Jurkat, Clone E6-1 (cell line): Measurements from ENCODE around the gene PNMT.
A peak's percentile ranks its signal among the peaks of the same experiment; 100 is the strongest.

ENCODE experiments used
- DNase-seq: peaks from one replicate; pipeline ENCODE4 v3.0.0-alpha.2; 2011; ENCODE audit warnings: low read depth, low spot score
- H3K4me3 ChIP-seq: 2 replicates; pipeline ENCODE4 v1.5.1; 2011; ENCODE audit warnings: mild to moderate bottlenecking, low read length, control low read depth, moderate library complexity

Gene PNMT

DNA sequence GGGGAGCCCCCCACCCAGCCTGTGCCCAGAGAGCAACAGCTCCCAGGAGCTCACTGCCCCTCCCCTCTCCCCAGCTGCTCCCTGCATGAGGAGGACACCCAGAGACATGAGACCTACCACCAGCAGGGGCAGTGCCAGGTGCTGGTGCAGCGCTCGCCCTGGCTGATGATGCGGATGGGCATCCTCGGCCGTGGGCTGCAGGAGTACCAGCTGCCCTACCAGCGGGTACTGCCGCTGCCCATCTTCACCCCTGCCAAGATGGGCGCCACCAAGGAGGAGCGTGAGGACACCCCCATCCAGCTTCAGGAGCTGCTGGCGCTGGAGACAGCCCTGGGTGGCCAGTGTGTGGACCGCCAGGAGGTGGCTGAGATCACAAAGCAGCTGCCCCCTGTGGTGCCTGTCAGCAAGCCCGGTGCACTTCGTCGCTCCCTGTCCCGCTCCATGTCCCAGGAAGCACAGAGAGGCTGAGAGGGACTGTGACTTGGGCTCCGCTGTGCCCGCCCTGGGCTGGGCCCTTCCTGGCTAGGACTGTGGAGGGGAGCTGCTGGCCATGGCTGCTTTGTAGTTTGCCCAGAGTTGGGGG, 2.5 kb upstream of the PNMT start:
- DNase-seq, result no peak
- no peak overlapping the region for H3K4me3 ChIP-seq

- H3K4me3 ChIP-seq, result no peak overlapping the region
- no peak for DNase-seq
These were observed 2.0 kb upstream of the PNMT start for GRCh38 chr17:39666231-39666600.

DNA sequence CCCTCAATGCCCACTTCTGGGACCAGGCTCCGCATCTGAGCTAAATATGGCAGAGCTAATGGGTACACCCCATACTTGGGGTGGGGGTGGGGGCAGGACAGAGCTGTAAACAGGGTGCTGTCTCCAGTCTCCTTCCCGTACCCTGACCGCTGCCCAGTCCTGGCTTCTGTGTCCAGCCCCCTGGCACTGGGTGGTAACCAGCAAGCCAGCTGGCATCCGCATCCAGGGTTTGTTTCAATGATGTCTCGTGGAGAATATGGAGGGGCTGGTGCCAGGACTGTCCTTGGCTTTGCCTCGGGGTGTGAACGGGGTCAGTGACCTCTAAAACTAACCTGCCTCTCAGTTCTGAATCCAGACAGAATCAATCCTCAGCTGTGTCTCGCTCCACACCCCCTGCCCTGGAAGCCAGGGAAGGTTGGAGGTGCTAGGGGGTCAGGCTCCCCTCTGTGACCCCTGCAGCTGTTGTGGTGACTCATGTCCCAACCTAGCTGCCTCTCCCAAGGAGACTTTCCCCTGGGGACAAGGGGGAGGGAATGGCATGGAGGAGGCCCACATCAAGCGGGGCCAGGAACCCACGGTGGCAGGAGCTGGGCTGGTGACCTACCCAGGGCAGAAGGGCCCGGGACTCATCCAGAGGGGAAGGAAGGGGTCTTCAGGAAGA, 1.5 kb upstream of the PNMT start:
- DNase-seq, result no peak
- no peak overlapping the region for H3K4me3 ChIP-seq

DNA sequence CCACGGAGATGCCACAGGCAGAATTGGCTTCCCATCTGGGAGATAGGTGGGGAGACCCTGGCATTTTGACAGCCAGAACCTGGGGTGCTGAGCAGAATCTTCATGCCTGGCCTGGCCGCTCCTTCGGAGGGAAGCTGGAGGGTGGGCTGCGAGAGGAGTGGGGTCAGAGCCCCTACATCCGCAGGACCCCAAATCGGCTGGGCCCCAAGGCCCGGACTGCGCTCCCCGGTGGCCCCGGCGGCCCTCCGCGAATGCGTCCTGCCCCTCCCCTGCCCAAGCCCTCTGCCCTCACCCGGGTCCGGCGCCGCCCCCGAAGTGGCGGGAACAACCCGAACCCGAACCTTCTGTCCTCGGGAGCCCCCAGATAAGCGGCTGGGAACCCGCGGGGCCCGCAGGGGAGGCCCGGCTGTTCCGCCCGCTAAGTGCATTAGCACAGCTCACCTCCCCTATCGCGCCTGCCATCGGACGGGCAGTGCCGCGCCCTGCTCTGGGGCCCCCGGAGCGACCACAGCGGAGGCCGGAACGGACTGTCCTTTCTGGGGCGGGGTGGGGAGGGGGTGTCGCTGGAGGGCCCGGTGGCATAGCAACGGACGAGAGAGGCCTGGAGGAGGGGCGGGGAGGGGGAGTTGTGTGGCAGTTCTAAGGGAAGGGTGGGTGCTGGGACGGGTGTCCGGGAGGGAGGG, 850 bp upstream of the PNMT start:
- DNase-seq, result no peak
- no peak overlapping the region for H3K4me3 ChIP-seq

- no peak overlapping the region for H3K4me3 ChIP-seq
- DNase-seq, result no peak
These were observed 1.9 kb downstream of the PNMT start for GRCh38 chr17:39669897-39670735.

GRCh38 chr17:39670746-39671145, 2.5 kb downstream of the PNMT start:
- DNase-seq, result no peak
- H3K4me3 ChIP-seq, result no peak overlapping the region

- DNase-seq, result no peak
- H3K4me3 ChIP-seq, result no peak overlapping the region
These were observed 3.6 kb downstream of the PNMT start for GRCh38 chr17:39671651-39672521.

- H3K4me3 ChIP-seq, result no peak overlapping the region
- no peak for DNase-seq
These were observed 4.5 kb downstream of the PNMT start for GRCh38 chr17:39672522-39673334.

DNA sequence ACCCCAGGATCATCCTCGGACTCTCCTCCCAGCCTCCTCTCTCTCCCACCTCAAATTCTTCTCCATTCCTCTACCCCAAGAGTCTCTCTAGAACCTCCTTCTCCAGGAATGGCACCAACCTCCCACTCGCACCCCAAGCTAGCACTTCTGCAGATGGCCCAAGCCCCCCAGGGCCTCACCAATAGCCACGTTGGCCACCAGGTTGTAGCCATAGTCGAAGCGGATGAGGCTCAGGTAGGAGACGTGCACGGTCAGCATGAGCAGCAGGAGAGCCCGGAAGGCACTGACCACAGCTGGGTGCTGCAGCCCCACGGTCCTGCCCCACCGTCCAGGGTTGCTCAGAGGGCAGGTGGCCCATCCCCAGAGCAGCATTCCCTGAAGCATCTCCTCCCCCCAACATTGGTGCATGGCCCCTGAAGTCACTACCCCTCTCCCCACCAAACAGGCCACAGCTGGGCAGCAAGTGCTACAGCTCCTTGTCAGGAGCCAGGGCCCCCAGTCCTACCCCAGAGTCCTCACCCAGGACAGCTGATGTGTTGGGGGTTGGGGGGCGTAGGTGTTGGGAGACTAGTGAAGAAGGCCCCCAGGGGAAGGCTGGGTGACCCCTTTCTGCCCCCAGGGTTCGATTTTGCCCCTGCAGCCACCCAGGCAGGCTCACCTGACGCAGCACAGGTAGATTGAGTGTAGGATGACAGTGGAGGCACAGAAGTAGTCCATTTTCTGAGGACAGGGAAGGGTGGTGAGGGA, 5.3 kb downstream of the PNMT start:
- DNase-seq, result no peak

GRCh38 chr17:39674179-39674578, 5.9 kb downstream of the PNMT start:
- no peak for DNase-seq
- H3K4me3 ChIP-seq, result no peak overlapping the region

More for the DNA sequence above, 5.3 kb downstream of the PNMT start:
- no peak overlapping the region for H3K4me3 ChIP-seq

- H3K4me3 ChIP-seq, result no peak overlapping the region
- no peak for DNase-seq
These were observed 6.6 kb downstream of the PNMT start for GRCh38 chr17:39674702-39675389.

DNA sequence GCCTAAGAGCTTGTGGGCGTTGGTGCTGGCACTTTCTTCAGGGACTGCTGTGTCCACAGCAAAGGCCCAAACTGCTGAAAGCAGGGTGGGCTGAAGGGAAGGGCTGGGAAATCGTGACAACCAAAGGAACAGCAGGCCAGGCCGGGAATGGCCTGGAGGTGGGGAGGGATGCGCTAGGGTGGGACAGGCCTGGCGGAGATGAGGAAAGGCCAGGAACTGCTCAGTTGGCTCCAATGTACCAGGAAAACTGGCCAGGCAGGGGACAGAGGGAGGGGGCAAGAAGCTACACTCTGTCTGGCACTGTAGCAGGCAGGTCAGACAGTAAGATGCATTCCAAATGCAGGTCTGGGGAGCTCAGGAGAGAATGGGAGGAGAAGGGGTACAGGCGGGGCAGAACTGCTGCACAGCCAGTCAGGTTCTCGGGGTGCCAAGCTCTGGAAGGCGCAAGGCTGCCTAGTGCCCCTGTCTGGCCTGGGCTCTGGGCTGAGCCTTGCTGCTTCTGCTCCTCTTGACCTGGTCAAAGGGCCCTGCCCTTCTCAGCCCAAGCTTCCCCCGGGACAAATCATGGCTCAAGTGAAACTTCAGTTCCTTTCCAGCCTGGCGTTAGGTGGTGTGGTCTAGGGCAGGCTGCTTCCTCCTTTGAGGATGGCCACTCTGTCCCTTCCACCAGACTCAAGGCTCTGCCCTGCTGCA, 7.3 kb downstream of the PNMT start:
- H3K4me3 ChIP-seq, result no peak overlapping the region
- DNase-seq, result no peak

- DNase-seq, result peak; percentile 80
- H3K4me3 ChIP-seq, result no peak overlapping the region
These were observed 8.1 kb downstream of the PNMT start for GRCh38 chr17:39676198-39676819.

GRCh38 chr17:39677072-39677471, 8.8 kb downstream of the PNMT start:
- no peak for DNase-seq
- H3K4me3 ChIP-seq, result no peak overlapping the region

DNA sequence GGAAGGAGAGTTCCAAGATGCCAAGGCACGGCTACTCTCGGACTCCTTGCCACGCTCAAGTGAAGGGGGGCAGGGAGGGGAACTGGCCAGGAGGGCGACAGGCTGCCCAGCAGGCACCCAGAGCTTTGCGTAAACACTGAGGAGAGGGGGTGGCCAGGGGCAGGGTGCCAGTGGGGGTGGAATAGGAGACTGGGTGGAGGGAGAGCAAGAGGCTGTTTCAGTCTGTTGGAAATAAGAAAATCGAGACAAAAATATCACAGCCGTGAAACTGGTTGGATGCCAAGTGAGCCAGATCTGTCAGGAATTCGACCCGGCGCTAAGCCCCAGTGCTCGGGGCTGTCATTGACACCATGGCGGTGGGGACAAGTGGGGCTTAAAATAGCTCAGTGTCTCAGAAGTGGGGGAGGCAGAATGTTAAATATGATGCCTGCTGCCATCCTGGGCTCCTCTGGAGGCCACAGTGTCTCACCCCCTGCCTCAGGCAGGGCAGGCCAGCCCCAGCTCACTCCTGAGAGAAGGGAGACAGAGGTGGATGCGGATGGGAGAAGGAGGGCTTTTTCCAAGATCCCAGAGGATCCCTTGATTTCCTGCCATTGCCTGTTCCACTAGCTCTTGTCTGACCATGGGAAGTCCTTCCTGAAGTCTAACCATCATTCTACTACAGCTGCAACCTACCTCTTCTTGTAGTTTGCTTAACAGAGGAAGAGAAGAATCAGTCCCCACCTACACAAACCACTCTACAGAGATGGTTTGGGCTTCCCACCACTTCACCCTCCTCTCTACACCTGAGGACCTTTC, 9.5 kb downstream of the PNMT start:
- DNase-seq, result no peak
- H3K4me3 ChIP-seq, result no peak overlapping the region
